Stimulated activated naive CD4-positive, alpha-beta T cell (primary cell): Measurements from ENCODE around the gene ZCWPW1.
"Not testable (repeated sequence)": the region's sequence is repeated elsewhere in the genome, so short reads cannot be mapped to it uniquely, and the experiment has no call there.

ENCODE experiments used
- DNase-seq, 6 experiments: peaks; one replicate each; lab custom pipeline; 2025; lab: John Stamatoyannopoulos, UW

Gene ZCWPW1

DNA sequence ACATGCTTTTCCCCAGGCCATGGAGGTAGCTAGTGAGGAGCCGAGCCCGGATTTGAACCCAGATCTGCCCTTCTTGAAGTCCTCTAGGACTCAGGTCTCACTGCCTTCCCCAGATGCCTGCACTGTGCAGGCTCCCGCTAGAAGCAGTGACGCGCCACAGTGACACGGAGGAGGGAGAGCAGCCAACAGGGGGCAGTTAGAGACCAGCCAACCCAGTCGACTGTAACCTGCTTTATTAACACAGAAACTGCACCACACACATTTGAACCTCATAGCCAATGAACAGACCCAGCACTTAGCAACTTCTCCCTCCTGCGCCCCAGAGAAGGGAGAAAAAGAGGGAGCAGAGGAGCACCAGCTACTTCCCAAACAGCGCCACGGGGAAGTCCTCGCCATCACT, 27.8 kb downstream of the ZCWPW1 start:
- DNase-seq: no peak

- no peak for DNase-seq
These were observed 28.5 kb downstream of the ZCWPW1 start for GRCh38 chr7:100400041-100400440.

GRCh38 chr7:100398239-100398638, 30.3 kb downstream of the ZCWPW1 start:
- no peak for DNase-seq

DNA sequence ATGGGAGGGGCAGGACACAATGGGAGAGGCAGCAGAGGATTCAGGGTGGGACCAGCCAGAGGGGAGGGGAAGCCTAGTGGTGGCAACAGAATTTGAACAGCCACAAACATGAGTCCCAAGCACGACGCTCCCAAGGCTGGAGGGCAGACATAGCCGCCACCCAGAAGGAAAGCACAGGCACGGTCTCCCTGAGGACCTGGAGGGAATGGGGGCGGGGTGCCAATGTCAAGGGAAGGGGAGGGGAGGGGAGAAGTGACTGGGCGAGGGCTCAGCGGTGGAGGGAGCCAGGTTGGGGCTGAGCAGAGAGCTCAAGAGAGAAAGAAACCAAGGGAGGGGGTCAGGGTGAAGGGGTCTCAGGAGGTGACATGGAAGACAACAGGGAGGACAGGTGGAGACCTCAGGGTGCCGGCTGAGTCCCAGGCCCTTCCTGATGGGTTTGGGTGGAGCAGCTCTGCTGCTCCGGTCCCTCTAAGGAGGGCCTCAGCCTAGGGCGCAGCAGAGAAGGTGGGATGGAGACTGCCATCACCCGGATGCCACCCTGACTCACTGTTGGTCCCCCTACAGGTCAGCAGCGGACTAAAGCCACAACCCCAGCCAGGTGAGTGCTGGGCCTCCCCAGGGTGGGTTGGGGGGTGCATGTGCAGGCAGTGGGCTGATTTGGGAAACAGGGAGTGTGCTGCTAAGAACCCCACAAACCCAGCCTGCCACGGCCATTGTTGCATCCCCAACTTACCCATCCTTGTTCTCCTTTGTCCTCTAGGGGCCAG, 31.0 kb downstream of the ZCWPW1 start:
- DNase-seq: no peak

GRCh38 chr7:100396421-100396982, 32.0 kb downstream of the ZCWPW1 start:
- DNase-seq: peak in 4 of 6 experiments; percentile 6 to 43 (median 30)

DNA sequence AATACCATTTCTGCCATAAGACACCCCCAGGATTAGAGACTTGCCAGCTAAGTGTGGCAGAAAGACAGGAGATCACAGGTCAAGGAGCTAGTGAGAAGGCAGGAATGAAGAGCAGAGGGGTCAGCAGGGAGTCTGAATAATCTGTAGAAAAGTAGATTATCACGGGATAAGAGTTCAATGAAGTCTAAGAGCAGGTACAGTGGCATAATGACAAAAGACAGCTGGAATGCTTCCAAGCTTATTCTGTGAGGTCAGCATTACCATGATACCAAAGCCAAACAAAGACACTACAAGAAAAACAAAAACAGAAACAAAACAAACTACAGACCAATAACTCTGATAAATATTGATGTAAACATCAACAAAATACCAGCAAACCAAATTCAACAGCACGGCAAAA, 34.4 kb downstream of the ZCWPW1 start:
- DNase-seq: no peak

DNA sequence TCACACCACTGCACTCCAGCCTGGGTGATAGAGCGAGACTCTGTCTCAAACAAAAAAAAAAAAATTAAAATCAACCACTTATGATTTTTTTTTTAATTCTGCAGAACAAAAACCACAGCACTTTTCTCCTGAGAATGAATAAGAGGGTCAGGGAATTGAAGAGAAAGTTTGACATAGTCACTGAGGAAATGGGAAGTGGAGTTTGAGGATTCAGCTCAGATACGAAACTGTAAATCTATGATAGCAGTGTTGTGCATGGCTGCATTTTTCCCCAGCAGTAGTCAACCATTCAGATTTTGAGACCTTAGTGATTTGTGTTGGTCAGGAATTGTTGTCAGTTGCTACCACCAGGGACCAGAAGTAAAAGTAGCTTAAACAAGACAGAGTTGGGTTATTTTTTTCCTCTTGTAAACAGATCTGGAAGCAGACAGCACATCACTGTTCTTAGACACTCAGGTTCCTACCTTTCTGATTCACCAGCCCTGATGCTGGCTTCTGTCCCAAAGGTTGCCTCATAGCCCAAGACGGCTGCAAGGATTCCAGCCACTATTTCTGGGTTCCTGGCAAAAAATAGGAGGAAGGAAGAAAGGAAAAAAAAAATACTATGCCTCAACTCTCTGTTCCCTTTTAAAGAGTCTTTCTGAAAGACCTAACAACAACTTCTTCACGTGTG, 35.1 kb downstream of the ZCWPW1 start:
- peak in 1 of 6 experiments; percentile 9 for DNase-seq

DNA sequence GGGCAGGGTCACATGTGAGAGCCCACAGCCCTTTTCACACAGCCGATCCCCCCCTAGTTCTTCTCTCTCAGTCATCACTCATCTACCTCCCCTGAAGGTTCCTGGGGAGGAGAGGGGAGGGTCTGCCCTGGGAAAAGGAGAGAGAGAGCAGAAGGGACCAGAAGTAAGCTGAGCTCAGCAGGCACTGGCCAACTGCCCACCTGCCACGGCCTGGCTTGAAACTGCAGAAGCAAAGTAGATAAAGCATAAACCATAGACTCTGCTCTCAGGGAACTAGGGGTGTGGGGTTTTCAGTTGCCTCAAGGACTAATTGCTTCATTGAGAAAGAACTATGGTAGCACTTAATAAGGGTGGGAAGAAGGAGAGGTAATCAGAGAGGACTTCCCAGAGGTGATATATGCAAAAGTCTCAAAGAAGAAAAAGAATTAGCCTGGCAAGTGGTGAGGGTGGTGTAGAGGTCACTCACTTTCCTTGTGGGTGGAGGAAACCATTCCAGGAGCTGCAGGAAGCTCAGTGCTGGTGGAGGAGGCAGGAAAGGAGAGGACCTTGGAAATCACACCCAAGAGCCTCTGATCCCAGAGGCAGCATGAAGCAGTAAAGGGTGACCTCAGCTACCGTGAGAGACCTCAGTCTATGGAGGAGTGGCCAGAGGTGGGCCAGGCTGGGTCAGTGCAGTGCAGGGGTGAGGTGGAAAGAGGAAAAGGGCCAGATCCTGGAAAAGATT, 38.1 kb downstream of the ZCWPW1 start:
- no peak for DNase-seq

- no peak for DNase-seq
These were observed 38.9 kb downstream of the ZCWPW1 start for GRCh38 chr7:100389437-100390088.

- DNase-seq: no peak
These were observed 40.8 kb downstream of the ZCWPW1 start for GRCh38 chr7:100387695-100388094.

- DNase-seq: no peak
These were observed 41.6 kb downstream of the ZCWPW1 start for GRCh38 chr7:100386940-100387339.

DNA sequence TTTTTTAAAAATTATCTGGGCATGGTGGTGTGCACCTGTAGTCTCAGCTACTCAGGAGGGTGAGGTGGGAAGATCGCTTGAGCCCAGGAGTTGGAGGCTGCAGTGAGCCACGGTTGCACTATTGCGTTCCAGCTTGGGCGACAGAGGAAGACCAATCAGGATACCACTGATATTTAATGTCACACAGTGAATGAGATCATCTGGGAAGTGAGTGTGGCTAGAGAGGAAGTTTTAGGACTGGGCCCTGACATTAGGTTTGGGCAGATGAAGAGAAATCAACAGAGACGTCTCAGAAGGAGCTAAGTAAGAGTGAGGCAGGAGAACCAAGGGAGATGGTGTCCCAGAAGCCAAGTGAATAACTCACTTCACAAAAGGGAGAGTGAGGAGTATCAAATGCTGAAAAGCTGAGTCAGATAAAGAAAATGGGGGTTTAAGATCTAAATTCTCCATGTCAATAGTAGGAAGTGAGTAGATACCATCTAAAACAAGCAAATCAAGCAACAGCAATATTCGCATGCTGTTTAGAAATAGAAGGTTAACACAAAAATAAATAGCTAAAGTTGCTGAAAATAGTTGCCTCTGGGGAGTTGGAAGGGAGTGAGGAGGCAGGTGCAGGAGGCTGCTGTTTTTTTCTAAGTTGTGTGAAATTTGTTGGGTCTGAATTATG, 43.7 kb downstream of the ZCWPW1 start:
- no peak for DNase-seq

- DNase-seq: not testable (repeated sequence)
These were observed 46.2 kb downstream of the ZCWPW1 start for GRCh38 chr7:100382234-100382853.

DNA sequence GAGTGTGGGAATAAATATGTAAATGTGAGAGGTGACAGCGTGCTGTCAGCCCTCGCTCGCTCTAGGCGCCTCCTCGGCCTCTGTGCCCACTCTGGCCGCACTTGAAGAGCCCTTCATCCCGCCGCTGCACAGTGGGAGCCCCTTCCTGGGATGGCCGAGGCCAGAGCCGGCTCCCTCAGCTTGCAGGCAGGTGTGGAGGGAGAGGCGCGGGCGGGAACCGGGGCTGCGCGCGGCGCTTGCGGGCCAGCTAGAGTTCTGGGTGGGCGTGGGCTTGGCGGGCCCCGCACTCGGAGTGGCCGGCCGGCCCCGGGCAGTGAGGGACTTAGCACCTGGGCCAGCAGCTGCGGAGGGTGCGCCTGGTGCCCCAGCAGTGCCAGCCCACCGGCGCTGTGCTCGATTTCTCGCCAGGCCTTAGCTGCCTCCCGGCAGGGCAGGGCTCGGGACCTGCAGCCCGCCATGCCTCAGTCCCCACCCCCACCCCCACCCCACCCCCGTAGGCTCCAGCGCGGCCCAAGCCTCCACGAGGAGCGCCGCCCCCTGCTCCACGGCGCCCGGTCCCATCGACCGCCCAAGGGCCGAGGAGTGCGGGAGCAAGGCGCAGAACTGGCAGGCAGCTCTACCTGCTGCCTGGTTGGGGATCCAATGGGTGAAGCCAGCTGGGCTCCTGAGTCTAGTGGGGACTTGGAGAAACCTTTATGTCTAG, 46.8 kb downstream of the ZCWPW1 start:
- DNase-seq: not testable (repeated sequence)

DNA sequence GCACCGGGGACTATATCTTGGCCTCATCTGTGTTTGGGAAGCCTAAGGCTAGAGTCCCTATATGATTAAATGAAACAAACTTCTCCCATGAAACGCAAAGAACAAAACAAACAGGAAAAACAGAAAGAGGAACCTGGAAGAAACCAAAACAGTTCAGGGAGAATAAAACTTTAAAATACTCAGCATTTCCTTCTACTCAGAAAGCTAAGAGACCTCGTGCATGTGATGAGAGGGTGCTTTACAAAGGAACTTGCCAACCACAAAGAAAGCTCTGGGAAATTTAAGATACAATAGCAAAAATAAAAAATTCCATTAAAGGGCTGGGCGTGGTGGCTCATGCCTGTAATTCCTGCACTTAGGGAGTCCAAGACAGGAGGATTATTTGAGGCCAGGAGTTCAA, 48.3 kb downstream of the ZCWPW1 start:
- DNase-seq: no peak

DNA sequence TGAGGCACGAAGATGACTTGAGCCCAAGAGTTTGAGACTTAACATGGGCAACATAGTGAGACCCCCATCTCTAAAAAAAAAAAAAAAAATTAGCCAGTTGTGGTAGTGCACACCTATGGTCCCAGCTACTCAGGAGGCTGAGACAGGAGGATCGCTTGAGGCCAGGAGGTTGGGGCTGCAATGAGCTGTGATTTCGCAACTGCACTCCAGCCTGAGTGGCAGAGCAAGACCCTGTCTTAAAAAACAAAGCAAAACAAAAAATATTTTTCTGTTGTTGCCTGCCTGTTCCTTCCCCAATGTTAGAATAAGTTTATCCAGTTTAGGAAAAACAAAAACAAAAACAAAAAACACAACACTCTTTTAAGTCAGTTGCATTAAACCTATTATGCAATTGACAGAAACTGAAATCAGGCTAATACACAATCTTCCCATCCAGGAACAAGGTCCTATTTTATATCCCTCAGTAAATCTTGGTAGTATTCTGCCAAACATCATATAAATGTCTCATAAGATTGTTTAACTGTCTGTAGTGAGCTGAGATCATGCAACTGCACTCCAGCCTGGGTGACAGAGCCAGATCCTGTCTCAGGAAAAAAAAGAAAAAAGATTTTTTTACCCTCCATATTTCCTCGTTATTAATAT, 50.3 kb downstream of the ZCWPW1 start:
- no peak for DNase-seq

DNA sequence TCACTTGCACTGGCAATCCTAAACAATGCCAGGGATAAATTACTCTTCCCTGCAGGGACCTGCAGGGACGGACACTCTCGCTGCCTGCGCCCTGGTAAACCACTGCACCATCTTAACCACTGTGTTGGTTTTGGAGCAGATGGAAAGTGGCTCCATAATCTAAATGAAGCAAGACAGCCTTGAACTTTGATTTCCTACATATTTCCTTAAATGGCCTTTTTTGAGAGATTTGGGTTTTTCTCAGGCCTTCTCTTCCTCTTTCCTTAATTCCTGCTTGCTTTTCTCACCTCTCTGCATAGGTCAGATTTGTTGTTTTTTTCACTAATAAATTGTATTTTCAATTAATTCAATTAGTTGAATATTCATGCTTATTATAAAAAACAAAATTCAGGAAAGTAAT, 52.4 kb downstream of the ZCWPW1 start:
- no peak for DNase-seq

DNA sequence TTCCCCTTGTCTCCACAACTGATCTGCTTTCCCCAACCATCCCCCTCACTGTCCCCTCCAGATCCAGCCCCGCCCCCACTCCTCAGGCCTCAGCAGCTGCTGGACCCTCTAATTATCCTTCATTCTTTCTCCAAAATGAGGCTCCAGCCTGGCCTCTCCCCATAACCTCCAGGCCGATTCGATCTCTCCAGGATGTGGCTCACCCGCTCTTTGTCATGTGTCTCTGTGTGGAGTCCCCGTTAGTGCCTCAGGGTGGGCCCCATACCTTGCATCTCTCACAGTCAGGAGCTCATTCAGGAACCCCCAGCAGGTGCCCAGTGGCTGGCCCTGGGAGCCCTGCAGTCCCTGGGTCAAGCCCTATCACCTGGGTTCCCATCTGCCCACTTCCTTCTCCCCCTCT, 53.9 kb downstream of the ZCWPW1 start:
- DNase-seq: no peak

DNA sequence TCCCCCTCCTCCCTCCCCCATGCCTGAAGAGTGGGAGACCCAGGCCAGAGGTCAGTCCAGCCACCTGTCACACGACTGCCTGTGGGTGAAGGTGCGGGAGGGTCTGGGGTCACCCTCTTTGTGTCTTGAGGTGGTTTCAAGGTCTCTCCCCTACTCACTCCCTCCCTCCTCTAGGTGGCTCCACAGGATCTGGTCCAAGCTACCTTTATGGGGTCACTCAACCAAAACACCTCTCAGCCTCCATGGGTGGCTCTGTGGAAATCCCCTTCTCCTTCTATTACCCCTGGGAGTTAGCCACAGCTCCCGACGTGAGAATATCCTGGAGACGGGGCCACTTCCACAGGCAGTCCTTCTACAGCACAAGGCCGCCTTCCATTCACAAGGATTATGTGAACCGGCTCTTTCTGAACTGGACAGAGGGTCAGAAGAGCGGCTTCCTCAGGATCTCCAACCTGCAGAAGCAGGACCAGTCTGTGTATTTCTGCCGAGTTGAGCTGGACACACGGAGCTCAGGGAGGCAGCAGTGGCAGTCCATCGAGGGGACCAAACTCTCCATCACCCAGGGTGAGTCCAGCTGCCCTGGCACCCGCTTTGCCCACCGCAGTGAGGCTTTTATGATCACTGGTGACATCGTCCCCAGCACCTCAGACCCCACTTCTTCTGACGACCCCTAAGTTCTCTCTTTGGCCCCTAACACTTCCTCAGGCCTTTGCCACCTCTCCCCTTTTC, 54.5 kb downstream of the ZCWPW1 start:
- not testable (repeated sequence) for DNase-seq
